Endothelial cell of umbilical vein (primary cell): ENCODE measurements around the gene ZNF892. TPM values are rescaled to one million over a fixed set of nuclear protein-coding genes. Genes with fewer than 3 reads are reported as not detected.

Source experiments
- BruUV-seq: library from RNA; stranded (reverse); fragments of 400-500 nt; replicated peaks from 2 replicates; lab custom pipeline; 2021; lab: Mats Ljungman, UMichigan
- CTCF ChIA-PET: fragments of 300-600, 350-600 bp; sonication (Branson Sonifier 250); formaldehyde crosslinking; loops from one replicate; lab custom pipeline; 2021; ENCODE audit warnings: antibody characterized with exemption, inconsistent platforms; lab: Charles Lee
- POLR2A ChIA-PET: fragments of 300-600, 350-600 bp; sonication (Branson Sonifier 250); formaldehyde crosslinking; loops from one replicate; lab custom pipeline; 2021; ENCODE audit warnings: antibody characterized with exemption, inconsistent platforms; lab: Charles Lee
- DNase-seq: peaks from one replicate; pipeline ENCODE4 v3.0.0-alpha.2; 2011; ENCODE audit warnings: low read depth, low spot score
- FAIRE-seq: peaks from 2 replicates; lab custom pipeline; 2011; peaks lifted over from hg19 to GRCh38; lab: Jason Lieb, UNC
- H2AFZ ChIP-seq: 2 replicates; pipeline ENCODE4 v1.6.0; 2012; ENCODE audit warnings: low read depth, low read length, control low read depth, inconsistent platforms
- H3K27ac ChIP-seq: 2 replicates; pipeline ENCODE4 v1.5.1; 2011; ENCODE audit warnings: low read depth, mild to moderate bottlenecking, control low read depth, low read length, moderate library complexity; ENCODE audit not compliant: insufficient read depth
- H3K27me3 ChIP-seq, 2 experiments: 2 replicates each; pipeline versions ENCODE4 v1.6.0 to v1.6.1; 2011; ENCODE audit warnings: low read length in 2 of 2, mixed read lengths in 1 of 2; ENCODE audit not compliant: control insufficient read depth in 2 of 2, insufficient read depth in 2 of 2
- H3K36me3 ChIP-seq, 2 experiments: 2 replicates in 1 of 2; 3 replicates in 1 of 2; pipeline ENCODE4 v1.5.1; 2011; ENCODE audit warnings: low read length in 2 of 2, mild to moderate bottlenecking in 1 of 2, moderate library complexity in 1 of 2; ENCODE audit not compliant: control insufficient read depth in 2 of 2, insufficient read depth in 2 of 2; ENCODE audit errors: extremely low read depth in 1 of 2
- H3K4me1 ChIP-seq: 3 replicates; pipeline ENCODE4 v1.5.1; 2011; ENCODE audit warnings: mild to moderate bottlenecking, low read length; ENCODE audit not compliant: control insufficient read depth, insufficient read depth; ENCODE audit errors: extremely low read depth
- H3K4me2 ChIP-seq: 2 replicates; pipeline ENCODE4 v1.6.1; 2011; ENCODE audit warnings: low read length, control low read depth, mixed read lengths; ENCODE audit not compliant: insufficient read depth
- H3K4me3 ChIP-seq, 3 experiments: fragments of 200-600 bp in 1 of 3; sonication (generic), shearing (Covaris generic) in 1 of 3; replicated peaks in 1 of 3; 2 replicates each; pipeline ENCODE4 v1.5.1; 2011 to 2016; ENCODE audit warnings: control low read depth in 3 of 3, low read length in 3 of 3, mild to moderate bottlenecking in 2 of 3, inconsistent platforms in 1 of 3, low read depth in 1 of 3, moderate library complexity in 1 of 3; ENCODE audit not compliant: insufficient read depth in 1 of 3
- H3K79me2 ChIP-seq: 2 replicates; pipeline ENCODE4 v1.6.0; 2012; ENCODE audit warnings: low read length, inconsistent platforms; ENCODE audit not compliant: control insufficient read depth, insufficient read depth
- H3K9ac ChIP-seq: replicated peaks from 2 replicates; pipeline ENCODE3; 2011; ENCODE audit warnings: low read length, control low read depth; ENCODE audit not compliant: insufficient read depth; ENCODE audit errors: extremely low read depth
- H3K9me1 ChIP-seq: replicated peaks from 3 replicates; pipeline ENCODE4 v1.6.0; 2011; ENCODE audit warnings: mild to moderate bottlenecking, low read length; ENCODE audit not compliant: control insufficient read depth, insufficient read depth; ENCODE audit errors: extremely low read depth
- H3K9me3 ChIP-seq: replicated peaks from 2 replicates; pipeline ENCODE4 v1.5.1; 2012; ENCODE audit warnings: low read length, inconsistent platforms; ENCODE audit not compliant: control insufficient read depth, insufficient read depth
- H4K20me1 ChIP-seq: replicated peaks from 2 replicates; pipeline ENCODE3; 2011; ENCODE audit warnings: mild to moderate bottlenecking, low read length; ENCODE audit not compliant: control insufficient read depth, insufficient read depth; ENCODE audit errors: extremely low read depth
- EZH2 ChIP-seq: IDR thresholded peaks from 2 replicates; pipeline ENCODE4 v1.6.1; 2012; ENCODE audit warnings: borderline replicate concordance, low read depth, mild to moderate bottlenecking, moderate library complexity, low read length, inconsistent platforms; ENCODE audit not compliant: severe bottlenecking
- FOS ChIP-seq: IDR thresholded peaks from 2 replicates; pipeline ENCODE4 v1.6.1; 2011; ENCODE audit warnings: mild to moderate bottlenecking, low read length, moderate library complexity, borderline replicate concordance; ENCODE audit not compliant: insufficient read depth
- GATA2 ChIP-seq: IDR thresholded peaks from 2 replicates; pipeline ENCODE4 v1.7.0; 2011; ENCODE audit warnings: low read depth, mild to moderate bottlenecking, moderate library complexity, mixed read lengths, low read length; ENCODE audit not compliant: insufficient read length, insufficient read depth
- JUN ChIP-seq: IDR thresholded peaks from 2 replicates; pipeline ENCODE4 v1.6.1; 2011; ENCODE audit warnings: borderline replicate concordance, low read depth; ENCODE audit not compliant: insufficient read length, insufficient read depth
- MYC ChIP-seq: IDR thresholded peaks from one replicate; pipeline ENCODE4 v1.6.1; 2011; ENCODE audit warnings: mild to moderate bottlenecking, low read depth, low read length
- POLR2A ChIP-seq: IDR thresholded peaks from 2 replicates; pipeline ENCODE4 v1.6.1; 2012; ENCODE audit warnings: low read depth, mild to moderate bottlenecking, control low read depth, low read length
- POLR2AphosphoS5 ChIP-seq: IDR thresholded peaks from 2 replicates; pipeline ENCODE4 v1.6.1; 2012; ENCODE audit warnings: low read depth, mild to moderate bottlenecking, control low read depth, low read length, moderate library complexity; ENCODE audit not compliant: insufficient read depth
- dilution Hi-C: fragments of 300-500 bp; cut with MboI; formaldehyde crosslinking; loops from one replicate; pipeline ENCODE4 v1.15.0; 2019; ENCODE audit warnings: low sequenced_read_pairs; ENCODE audit not compliant: extremely low pct_ligation_motif_present
- intact Hi-C: fragments of 100-400 bp; cut with micrococcal nuclease; formaldehyde crosslinking; loops from one replicate; pipeline ENCODE4 v1.10.0; 2022
- polyA plus RNA-seq, 4 experiments: library from polyadenylated mRNA; depleted of rRNA in 3 of 4; stranded (reverse) in 3 of 4; unstranded in 1 of 4; fragments of >200 nt; gene quantifications; 2 replicates each; pipeline versions ENCODE4 v1.2.1 to v1.2.3, GENCODE V29; 2011 to 2012; ENCODE audit warnings: missing spikeins in 1 of 4
- total RNA-seq: library from RNA; stranded (reverse); gene quantifications from 2 replicates; pipeline ENCODE4 v1.2.3, GENCODE V29; 2021
- TF ChIP-seq, protein P1 (sequence below), 2 donors: IDR thresholded peaks; 1 replicate in 1 of 2; 2 replicates in 1 of 2; pipeline ENCODE4 v1.5.1; 2011; ENCODE audit warnings: low read length in 2 of 2, mild to moderate bottlenecking in 2 of 2, moderate library complexity in 2 of 2, control low read depth in 1 of 2, inconsistent platforms in 1 of 2, low read depth in 1 of 2; ENCODE audit not compliant: insufficient read depth in 1 of 2; ENCODE audit errors: extremely low read depth in 1 of 2
- TF ChIP-seq, protein P2 (sequence below): IDR thresholded peaks from 2 replicates; pipeline ENCODE4 v1.6.1; 2011; ENCODE audit not compliant: insufficient read depth, insufficient read length

The ZNF892 gene
- total and polyA plus RNA-seq, 2 donors (not counting 3 experiments of a cell fraction or from before 2014, with no cell fraction given) = 0.65 to 3.7 TPM

DNA sequence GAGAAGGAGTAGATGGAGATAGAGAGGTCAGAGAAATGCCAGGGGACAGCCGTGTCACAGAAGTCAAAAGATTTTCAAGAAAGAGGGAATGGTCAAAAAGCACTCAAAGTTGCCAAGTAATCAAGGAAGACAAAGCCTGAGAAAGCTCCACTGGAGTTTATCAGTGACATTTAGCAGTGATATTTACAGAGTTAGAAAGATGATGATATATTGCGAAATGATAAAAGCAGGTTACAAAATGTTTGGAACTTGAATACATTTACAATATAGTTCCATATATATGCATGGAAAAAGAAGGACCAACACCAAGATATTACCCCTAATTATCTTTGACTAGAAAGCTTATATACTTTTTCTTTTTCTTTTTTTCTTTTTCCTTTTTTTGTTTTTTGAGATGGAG, 21.3 kb upstream of the ZNF892 start:
- Histone ChIP-seq H3K9ac (no peak overlapping the region), H3K4me3 (no peak overlapping the region), H3K4me2 (no peak overlapping the region), H3K27me3 (no peaks in the 10 kb centered on the region), H4K20me1 (no peaks in the 10 kb centered on the region), H2AFZ (no peak overlapping the region), H3K27ac (no peak overlapping the region), H3K36me3 (peaks cover 0 to 9% of the 10 kb centered on the region in 2 experiments), H3K4me1 (no peaks in the 10 kb centered on the region), H3K9me3 (peaks cover 2% of the 10 kb centered on the region), H3K79me2 (no peaks in the 10 kb centered on the region), H3K9me1 (no peaks in the 10 kb centered on the region)
- intact Hi-C loops = no loop called here
- dilution Hi-C loops = no loop called here
- POLR2A ChIA-PET = no interaction called here
- CTCF ChIA-PET = interaction anchor here (1.0 to 1.4 kb wide), 2 partner anchors 12 to 13 kb away, joined by 3 to 4 read pairs; no protein-coding TSS in a partner anchor
- TF ChIP-seq GATA2 (no peak), FOS (no peak), POLR2A (no peak), MYC (no peak), EZH2 (no peak), POLR2AphosphoS5 (no peak), JUN (no peak)
- TF ChIP-seq, protein P1, sequence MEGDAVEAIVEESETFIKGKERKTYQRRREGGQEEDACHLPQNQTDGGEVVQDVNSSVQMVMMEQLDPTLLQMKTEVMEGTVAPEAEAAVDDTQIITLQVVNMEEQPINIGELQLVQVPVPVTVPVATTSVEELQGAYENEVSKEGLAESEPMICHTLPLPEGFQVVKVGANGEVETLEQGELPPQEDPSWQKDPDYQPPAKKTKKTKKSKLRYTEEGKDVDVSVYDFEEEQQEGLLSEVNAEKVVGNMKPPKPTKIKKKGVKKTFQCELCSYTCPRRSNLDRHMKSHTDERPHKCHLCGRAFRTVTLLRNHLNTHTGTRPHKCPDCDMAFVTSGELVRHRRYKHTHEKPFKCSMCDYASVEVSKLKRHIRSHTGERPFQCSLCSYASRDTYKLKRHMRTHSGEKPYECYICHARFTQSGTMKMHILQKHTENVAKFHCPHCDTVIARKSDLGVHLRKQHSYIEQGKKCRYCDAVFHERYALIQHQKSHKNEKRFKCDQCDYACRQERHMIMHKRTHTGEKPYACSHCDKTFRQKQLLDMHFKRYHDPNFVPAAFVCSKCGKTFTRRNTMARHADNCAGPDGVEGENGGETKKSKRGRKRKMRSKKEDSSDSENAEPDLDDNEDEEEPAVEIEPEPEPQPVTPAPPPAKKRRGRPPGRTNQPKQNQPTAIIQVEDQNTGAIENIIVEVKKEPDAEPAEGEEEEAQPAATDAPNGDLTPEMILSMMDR (IDR thresholded peaks at IDR 0.05; ENCODE audit: extremely low read depth in 1 of 2, insufficient read depth in 1 of 2, low read depth in 1 of 2, low read length in 2 of 2) = no peak
- TF ChIP-seq, protein P2, sequence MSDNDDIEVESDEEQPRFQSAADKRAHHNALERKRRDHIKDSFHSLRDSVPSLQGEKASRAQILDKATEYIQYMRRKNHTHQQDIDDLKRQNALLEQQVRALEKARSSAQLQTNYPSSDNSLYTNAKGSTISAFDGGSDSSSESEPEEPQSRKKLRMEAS = no peak
- no peak for FAIRE-seq
- DNase-seq = no peak
- BruUV-seq = no TSS peak
